ENCODE measurements around the gene AQP12B.

AQP12B gene

DNA sequence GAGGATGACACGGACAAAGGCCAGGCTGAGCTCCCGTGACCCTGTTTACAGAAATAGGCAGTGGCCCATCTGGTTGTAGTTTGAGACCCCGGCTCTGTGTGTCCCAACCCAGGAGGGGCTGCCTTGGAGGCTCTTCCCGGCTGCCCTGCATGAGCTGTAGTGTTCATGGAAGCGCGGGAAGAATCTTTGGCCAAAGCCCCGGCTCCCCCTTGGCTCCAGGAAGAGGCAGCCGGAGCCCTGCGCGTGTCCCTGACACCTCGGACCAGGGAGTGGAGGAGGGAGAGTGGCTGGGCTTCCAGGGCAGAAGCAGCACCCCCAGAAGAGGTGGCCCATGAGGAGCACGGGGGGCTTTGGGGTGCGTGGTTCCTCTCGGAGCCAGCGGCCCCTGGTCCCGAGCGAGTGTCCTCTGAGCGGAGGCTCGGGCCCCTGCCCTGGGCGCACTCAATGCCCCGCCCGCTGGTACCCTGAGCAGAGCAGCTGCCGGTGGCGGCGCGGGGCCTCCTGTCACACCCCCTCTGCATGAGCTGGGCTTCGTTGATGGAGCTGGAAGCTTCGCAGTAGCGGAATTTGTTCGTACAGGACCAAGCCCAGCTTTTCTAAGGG is 35.7 kb downstream of the AQP12B start:
- DNase-seq: no peak

DNA sequence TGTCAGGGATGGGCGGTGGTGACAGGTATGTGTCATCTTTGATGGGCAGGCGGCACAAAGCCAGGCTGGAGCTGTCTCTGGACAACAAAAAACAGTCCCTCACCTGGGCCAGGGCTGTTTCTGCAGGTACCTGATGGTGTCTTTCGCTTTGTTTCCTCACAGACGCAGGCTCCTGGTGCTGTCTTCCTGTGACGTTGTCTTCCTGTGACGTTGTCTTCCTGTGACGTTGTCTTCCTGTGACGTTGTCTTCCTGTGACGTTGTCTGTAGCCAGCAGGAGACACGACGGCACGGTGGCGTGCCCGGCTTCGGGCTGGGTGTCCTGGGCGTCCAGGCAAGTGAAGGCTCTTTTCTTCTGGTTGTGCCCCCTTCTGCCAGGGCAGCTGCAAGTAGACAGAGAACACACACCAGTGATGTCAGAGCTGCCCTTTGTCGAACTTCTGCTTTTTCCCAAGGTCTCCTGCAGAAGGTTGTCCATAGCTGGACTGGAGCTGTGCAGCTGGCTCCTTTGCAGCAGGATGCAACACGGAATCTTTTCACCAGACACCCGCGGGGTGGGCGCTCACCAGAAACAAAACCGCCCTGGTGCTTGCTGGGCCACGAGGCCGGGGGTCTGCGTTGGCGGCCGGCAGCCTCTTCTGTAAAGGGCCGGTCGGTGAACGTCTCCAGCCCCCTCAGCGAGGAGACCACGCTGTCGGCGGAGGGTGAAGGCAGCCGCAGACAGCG is 36.3 kb downstream of the AQP12B start:
- DNase-seq: no peak

DNA sequence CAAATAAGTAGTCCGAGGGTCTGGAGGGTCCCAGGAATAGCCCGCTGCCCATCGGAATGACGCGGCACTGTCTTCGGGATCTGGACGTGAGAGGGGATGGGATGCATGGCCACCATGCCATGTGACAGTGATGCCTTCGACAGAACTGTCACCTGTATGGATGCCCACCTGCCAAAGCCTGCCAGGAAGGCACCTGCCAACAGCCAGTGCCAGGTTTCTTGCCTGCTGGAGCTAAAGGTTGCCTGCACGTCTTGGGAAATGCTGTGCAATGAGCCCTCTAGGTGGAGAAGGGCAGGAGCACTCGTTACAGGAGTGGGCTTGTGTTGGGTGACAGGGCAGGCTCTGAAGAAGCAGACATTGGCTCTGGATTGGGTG is 36.9 kb downstream of the AQP12B start:
- DNase-seq: peak; percentile 9

DNA sequence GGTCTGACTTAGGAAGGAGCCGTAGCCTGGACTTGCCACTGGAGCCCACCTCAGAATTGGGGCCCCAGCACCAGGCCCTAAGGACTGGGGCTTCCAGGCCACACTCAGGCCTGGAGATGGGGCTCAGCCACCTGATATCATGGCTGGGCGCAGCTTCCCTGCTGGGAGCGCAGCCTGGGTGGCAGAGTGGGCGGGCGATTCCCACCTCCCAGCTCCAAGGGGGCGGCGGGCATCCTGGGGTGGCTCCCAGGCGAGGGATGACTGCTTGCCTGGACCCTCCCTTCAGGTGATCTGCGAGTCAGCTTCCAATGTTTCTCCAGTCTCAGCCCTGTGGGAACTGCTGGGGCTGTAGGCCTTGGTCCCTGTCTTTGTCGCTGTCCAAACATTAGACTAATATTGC is 37.3 kb downstream of the AQP12B start:
- DNase-seq: no peak

DNA sequence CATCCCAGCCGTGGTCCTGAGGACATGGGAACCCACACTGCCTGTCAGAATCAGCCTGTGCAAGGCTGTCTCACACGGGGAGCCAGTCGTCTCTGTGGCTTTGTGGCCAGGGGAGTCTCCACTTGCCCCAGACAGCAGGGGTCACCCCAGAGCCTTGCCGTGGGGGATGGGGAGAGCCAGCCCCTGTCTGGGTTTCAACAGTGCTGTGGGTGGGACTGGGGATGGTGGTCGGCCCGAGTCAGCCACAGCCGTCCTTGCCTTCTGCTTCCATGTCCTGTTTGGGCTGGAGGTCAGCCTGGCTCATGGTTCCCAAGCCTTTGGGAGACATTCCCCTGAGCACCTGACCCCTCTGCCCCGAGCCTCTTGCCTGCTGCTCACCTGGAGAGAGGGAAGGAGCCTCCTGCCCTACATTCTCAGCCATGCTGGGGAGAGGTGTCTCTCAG is 37.8 kb downstream of the AQP12B start:
- peak; percentile 21 for DNase-seq

DNA sequence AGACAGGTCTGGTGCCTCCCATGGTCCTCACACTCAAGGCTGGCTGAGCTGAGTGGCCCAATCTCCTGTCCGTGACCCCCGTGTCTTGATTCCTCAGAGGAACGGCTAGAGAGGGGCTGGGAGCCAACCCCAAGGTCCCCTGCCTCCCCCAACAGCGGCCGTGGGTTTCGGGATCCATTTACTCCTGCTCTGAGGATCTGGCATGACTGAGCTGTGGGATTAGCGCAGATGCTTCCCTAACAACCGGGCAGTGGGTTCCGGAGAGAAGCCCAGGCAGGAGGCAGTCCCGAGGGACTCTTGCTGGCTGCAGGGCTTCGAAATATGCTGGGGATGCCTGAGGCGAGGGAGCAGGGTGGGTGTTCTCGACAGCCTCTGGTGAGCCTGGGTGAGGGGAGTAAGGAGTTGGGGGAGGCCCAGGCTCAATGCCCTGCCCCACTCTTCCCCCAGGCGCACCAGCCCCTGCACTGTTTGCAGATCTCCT is 38.5 kb downstream of the AQP12B start:
- peak; percentile 19 for DNase-seq

DNA sequence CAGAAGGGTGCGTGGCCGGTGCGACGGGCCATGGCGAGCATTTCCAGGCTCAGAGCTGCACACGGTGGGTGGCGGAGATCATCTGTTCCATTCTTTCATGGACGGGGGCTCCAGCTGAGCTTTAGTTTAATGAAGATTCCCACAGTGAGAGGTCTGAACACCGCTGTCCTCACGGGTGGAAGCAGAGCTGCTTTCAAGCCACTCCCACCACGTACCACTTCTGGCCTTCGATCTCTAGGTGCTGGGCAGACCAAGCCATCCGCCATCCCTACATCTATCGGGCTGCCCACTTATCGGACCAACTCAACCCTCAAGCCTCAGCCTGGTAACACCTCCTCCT is 38.9 kb downstream of the AQP12B start:
- DNase-seq: peak; percentile 20

DNA sequence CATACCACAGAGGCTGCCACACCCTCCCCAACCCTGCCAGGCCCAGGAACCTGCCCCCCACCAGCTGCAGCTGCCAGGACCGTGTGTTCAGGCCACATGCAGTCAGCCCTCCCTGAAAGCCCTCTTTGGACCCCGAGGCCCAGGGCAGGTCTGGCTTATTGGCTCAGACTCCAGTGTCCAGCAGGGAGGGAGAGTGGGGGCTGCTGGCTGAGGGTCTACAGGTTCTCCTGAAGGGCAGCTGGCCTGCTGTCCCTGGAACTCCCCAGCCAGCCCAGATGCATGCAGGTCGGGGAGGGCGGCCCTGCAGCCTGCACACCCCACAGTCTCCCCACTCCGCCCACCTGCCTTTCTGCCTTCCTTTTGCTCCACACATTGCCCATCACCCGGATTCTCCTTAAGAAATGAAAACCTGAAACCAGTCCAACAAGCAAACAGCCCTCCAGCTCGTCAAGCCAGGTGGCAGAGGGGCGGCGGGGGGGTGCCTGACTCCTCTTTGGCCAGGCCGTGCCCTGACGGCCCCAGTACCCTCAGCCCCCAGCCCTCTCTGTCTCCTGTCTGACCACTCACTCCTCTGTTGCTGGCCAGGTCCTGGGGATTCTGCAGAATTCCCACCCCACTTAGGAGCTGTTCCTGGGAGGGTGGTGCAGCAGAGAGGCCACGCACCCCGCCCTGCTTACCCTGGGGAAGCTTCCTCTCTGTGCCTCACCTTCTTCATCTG is 39.4 kb downstream of the AQP12B start:
- DNase-seq: peak; percentile 23

DNA sequence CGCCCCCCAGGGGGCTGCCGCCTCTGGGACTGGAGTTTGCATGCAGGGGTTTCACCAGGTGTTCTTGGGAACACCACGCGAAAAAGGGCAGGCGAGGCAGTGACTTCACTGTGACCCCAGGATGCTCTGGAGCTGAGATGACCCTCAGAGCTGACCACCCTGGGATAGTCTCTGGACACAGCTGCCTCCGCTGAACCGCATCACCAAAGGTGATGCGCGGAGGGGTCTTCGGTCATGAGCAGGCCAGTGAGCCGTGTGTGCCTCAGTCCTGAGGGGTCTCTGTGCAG is 39.9 kb downstream of the AQP12B start:
- DNase-seq: peak; percentile 8

DNA sequence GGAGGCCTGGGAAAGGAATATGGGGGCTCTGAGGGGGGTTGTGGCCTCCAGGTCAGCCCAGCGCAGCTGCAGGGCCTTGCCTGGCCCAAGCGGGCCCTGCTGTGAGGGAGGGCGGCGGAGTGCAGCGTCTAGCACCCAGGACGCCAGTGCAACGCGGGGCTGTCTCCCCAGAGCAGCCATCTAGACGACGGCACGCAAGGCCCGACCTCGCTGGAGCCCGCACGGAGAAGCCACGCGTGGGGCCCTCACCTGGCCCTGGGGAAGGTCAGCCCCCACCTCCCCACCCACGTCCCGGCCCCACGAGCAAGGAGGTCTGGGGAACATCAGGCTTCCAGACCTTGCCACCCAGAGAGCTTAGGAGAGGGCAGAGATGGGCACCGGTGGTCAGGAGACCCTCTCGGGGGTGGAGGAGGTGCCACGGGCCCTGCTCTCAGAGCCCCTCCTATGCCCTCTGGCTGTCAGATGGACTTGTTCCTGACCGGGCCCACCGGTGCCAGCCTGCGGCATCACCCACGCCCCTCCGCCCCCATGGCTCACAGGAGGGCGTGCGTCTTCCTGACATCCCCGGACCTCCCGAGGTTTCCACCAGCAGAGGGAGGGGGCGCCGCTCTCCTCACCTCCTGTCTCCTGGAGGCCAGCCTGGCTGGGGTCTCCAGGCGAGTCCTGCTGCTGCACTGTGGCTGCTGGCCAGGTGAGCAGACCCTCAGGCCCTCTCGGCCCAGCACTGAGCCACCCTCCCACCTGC is 40.5 kb downstream of the AQP12B start:
- DNase-seq: peak; percentile 35

DNA sequence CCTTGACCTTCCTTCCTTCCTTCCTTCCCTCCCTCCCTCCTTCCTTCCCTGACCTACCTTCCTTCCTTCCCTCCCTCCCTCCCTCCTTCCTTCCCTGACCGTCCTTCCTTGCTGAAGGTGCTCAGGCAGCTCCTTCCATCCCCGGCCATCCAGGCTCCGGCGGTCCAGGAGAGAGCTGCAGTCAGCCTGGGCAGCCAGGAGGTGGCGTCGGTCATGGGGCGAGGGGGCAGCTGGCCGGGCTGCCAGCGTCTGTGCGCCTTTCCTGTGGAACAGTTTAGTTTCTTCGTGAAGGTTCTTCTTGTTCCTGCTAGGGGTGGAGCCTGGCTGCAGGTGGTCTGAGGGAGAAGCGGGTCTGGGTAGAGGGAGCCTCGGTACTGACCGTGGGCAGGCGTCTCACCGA is 41.7 kb downstream of the AQP12B start:
- DNase-seq: peak; percentile 96

DNA sequence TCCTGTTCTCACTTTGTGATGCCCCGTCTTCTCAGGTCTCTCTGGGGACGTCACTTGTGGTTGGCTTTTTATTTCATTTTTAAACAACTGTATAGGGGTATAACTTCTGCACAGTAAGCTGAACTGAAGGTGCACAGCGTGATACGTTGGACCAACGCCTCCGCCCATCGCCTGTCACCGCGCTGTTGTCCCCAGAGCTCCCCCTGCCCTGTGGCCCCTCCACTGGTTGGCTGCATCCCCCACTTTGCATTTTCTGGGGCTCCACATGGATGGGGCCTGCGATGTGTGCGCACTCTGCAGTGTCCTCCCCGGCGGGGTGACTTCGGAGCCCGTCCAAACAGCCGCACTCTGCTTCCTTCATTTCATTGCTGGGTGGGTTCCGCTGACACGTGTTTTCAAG is 43.1 kb downstream of the AQP12B start:
- DNase-seq: no peak

DNA sequence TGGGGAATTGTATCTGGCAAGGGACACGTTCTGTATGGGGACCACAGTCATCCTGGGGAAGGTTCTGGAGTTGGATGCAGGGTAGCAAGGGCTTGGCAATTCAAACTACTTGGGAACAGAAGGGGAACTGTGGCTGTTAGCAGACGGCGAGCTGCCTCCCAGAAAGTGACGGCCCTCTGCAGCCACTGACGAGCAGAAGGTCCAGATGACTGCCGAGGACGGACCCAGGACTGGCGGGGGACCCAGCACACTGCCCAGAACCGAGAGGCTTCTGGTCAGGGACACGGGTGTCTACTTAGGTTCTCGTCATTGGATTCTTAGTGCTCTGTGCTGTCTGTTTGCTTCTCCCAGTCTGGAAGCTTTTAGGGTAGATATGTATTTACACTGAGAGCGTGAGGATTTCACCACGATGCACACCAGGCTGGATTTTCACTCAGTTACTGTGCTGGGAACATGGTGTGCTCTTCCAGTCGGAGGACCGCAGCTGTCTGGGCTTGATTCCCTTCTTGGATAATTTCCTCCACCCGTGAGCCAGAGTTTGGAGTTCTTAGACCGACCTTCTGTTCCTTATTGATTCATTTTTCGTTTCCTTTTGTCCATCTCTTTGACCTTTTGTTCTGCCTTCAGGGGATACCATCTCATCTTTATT is 44.0 kb downstream of the AQP12B start:
- DNase-seq: peak; percentile 12

DNA sequence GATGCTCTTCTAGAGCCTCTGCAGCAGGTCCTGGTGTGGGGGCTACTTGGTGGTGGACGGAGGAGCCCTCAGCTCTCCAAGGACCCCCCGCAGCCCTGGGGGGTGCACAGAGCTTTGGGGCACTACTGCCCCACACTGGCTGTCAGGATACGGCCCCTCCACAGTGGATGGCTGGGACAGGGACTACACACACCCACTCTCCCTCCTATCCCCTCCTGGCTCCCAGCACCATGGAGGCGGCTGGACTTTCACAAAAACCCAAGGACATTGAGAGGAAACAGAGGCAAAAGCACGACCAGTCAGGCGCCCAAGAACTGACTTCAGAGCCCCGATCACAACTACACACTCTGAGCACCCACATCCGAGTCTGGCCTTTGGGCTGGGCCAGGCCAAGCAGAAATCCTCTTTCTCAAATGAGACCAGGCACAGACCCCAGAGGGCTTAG is 44.8 kb downstream of the AQP12B start:
- DNase-seq: no peak

DNA sequence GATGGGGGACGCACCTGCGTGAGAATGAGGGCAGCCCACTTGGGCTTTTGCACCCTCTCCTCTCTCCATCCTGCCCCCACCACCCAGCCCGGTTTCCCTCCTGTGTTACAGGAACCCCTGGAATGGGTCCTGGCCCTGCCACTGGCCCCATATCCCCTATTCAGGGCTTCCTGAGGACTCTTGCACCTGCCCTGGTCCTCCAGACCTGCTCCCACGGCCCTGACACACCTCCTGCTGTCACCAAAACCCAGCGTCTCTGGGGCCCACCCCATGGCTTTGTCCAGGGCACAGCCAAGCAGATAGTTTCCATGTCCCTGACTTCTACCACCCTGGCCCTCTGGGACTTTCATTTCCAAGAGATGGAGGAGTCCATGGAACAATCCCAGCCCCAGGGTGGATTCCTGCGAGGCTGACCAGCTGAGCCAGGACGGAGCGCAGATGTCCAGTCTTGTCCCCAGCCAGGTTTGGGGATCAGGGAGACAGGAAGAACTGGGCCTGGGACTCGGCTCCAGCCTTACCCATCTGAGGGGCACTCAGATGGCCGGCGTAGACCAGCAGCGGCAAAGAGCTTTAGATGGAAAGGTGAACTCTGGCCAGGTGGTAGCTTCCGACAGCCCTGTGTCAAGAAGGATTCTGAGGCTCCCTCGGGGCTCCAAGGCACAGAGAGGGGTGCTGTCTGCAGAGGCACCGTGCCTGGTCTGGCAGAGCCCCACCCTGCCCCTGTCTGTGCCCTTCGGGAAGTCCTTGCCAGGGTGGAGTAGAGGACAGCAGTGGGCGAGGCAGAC is 45.4 kb downstream of the AQP12B start:
- DNase-seq: peak; percentile 15

DNA sequence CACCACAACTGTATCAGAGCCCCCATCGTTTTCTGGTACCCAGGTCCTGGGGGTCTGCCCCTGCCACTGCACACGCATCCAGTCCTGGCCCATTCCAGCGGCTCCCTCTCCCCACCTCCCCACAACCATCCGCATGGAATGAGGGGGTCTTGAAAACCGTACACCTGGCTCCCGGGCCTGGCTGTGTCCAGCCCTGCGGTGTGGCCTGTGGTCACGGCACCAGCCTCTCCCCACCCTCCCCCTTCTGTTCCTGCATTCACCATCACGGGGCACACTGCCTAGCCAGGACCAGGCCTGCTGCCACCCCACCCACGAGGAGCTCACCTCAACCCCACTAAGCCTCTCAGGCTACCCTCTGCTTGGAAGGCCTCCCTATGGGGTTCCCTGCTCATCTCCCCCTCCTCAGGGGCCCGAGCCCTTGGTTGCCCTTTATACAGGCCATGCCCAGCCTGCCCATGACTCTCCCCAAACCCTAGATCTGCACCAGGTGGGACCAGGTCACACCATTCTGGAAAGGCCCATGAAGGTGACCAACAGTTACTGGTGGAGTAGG is 46.0 kb downstream of the AQP12B start:
- no peak for DNase-seq

DNA sequence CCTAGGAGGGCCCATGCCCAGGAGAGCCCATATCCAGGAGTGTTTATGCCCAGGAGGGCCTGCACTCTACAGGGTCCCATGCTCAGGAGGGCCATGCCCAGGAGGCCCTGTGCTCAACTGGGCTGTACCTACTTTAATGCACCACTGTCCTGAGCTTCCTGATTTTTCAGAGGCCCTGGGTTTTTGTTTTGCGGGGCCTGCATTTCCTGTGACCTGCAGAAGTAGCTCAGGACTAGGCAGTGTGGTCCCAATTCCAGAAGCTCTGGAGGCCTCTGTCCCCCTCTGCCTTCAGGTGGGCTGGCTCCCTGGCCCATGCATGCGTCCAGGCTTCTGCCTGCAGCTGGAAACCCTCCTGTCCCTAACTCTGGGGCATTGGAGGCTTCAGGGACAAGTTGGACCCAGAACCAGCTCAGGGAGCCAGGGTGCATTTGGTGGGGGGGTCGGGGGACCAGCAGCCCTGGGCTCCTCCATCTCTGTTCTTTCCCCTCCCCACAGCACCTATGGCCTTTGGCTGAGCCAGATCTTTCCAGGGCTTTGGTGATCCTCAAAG is 46.6 kb downstream of the AQP12B start:
- no peak for DNase-seq

DNA sequence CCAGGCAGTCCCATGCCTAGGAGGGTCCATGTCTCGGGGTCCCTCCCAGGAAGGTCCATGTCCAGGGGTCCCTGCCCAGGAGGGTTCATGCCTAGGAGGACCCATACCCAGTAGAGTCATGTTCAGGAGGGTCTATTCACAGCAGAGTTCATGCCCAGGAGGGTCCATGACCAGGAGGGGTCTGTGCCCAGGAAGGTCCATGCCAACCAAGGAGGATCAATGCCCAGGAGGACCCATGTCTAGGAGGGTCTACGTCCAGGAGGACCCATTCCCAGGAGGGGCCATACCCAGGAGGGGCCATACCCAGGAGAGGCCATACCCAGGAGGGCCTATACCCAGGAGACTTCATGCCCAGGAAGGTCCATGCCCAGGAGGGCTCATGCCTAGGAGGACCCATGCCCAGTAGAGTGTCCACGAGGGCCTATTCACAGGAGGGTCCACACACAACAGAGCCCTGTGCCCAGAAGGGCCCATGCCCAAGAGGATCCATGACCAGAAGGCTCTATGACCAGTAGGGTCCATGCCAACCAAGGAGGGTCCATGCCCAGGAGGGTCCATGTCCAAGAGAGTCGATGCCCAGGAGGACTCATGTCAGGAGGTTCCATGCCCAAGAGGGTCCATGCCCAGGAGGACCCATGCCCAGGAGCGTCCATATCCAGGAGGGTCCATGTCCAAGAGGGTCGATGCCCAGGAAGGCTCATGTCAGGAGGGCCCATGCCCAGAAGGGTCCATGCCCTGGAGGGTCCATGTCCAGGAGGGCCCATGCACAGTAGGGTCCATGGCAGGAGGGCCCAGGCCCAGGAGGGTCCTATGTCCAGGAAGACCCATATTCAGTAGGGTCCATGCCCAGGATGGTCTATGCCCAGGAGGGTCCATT is 47.3 kb downstream of the AQP12B start:
- DNase-seq: no peak

DNA sequence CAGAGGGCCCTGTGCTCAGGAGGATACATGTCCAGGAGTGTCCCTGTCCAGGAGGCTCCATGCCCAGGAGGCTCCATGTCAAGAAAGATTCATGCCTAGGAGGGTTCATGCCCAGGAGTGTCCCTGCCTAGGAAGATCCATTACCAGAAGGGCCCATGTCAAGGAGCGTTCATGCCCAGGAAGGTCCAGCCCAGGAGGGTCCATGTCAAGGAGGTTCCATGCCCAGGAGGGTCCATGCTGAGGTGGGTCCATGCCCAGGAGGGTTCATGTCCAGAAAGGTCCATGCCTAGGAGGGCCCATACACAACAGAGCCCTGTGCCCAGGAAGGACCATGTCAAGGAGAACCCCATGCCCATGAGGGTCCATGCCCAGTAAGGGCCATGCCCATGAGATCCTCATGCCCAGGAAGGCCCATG is 50.4 kb downstream of the AQP12B start:
- DNase-seq: no peak

DNA sequence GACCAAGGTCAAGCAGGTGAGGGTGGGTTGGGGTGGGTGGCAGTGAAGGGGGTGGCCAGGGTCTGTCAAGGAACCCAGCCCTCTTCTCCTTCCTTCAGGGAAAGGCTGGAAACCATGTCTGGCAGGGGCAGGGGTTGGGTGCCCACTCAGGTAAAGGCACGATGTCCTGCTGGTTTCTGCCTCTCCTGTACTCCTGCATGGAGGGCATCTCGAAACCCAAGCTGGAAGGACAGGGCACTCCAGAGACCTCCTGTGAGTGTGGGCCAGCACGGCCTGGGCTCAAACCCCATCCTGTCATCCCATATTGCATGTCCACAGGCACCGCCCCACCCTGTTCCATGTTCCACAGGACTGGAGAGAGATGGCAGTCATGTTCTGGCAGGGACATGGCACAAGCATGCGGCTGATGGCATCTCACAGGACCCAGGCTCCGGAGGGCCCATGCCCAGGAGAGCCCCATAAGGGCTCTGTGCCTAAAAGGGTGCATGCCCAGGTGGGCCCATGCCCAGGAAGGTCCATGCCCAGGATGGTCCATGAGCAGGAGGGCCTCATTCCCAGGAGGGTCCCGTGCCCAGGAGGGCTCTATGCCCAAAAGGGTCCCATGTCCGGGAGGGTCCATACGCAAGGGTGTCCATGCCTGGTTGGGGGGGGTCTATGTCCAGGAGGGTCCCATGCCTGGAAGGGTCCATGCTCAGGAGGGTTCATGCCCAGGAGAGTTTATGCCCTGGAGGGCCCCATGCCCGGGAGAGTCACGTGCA is 51.0 kb downstream of the AQP12B start:
- no peak for DNase-seq

Measured in 8988T (cell line).